Measurements from ENCODE around the gene CABP7.
A peak's percentile ranks its signal among the peaks of the same experiment; 100 is the strongest.

Gene CABP7

GRCh38 chr22:29718949-29719898, 579 bp upstream of the CABP7 start:
- no peak for DNase-seq (ENCODE audit: low read depth)
- TF ChIP-seq CTCF (IDR thresholded peaks at IDR 0.05; ENCODE audit: low read depth, low read length, missing control alignments) = no peak
- in situ Hi-C loops (cut with HindIII; ENCODE audit: low sequenced_read_pairs) = no loop called here

GRCh38 chr22:29720811-29721323, 1.1 kb downstream of the CABP7 start:
- TF ChIP-seq CTCF (IDR thresholded peaks at IDR 0.05; ENCODE audit: low read depth, low read length, missing control alignments) = no peak
- H3K4me3 ChIP-seq (ENCODE audit: low read depth, low read length) = peak overlapping the region; percentile 20
- no peak for DNase-seq (ENCODE audit: low read depth)
- in situ Hi-C loops (cut with HindIII; ENCODE audit: low sequenced_read_pairs) = no loop called here

More at GRCh38 chr22:29718949-29719898, 579 bp upstream of the CABP7 start:
- no peak overlapping the region for H3K4me3 ChIP-seq (ENCODE audit: low read depth, low read length)

GRCh38 chr22:29722151-29722550, 2.3 kb downstream of the CABP7 start:
- peak overlapping the region; percentile 20 for H3K4me3 ChIP-seq (ENCODE audit: low read depth, low read length)
- TF ChIP-seq CTCF (IDR thresholded peaks at IDR 0.05; ENCODE audit: low read depth, low read length, missing control alignments) = no peak
- in situ Hi-C loops (cut with HindIII; ENCODE audit: low sequenced_read_pairs) = no loop called here
- DNase-seq (ENCODE audit: low read depth) = no peak

GRCh38 chr22:29722587-29722986, 2.8 kb downstream of the CABP7 start:
- no peak overlapping the region for H3K4me3 ChIP-seq (ENCODE audit: low read depth, low read length)
- no peak for TF ChIP-seq CTCF (IDR thresholded peaks at IDR 0.05; ENCODE audit: low read depth, low read length, missing control alignments)
- no peak for DNase-seq (ENCODE audit: low read depth)
- in situ Hi-C loops (cut with HindIII; ENCODE audit: low sequenced_read_pairs) = no loop called here

GRCh38 chr22:29723766-29724165, 4.0 kb downstream of the CABP7 start:
- H3K4me3 ChIP-seq (ENCODE audit: low read depth, low read length) = no peak overlapping the region
- no peak for DNase-seq (ENCODE audit: low read depth)
- no peak for TF ChIP-seq CTCF (IDR thresholded peaks at IDR 0.05; ENCODE audit: low read depth, low read length, missing control alignments)
- in situ Hi-C loops (cut with HindIII; ENCODE audit: low sequenced_read_pairs) = no loop called here

GRCh38 chr22:29724843-29725242, 5.0 kb downstream of the CABP7 start:
- H3K4me3 ChIP-seq (ENCODE audit: low read depth, low read length) = no peak overlapping the region
- in situ Hi-C loops (cut with HindIII; ENCODE audit: low sequenced_read_pairs) = no loop called here
- no peak for DNase-seq (ENCODE audit: low read depth)
- TF ChIP-seq CTCF (IDR thresholded peaks at IDR 0.05; ENCODE audit: low read depth, low read length, missing control alignments) = no peak
